WTC11 (cell line): ENCODE measurements around the gene EFHD2.
"Not testable (repeated sequence)": the region's sequence is repeated elsewhere in the genome, so short reads cannot be mapped to it uniquely, and the experiment has no call there.

Experiments
- PRRX2 ChIP-seq: fragments of 250-450 bp; sonication (Bioruptor Pico); IDR thresholded peaks from 2 replicates; pipeline ENCODE4 v1.8.0; 2021; ENCODE audit warnings: mild to moderate bottlenecking
- SP1 ChIP-seq: sonication (generic); formaldehyde crosslinking; conservative IDR thresholded peaks from 2 replicates; pipeline ENCODE4 v1.8.1; 2022; ENCODE audit warnings: missing genetic modification reagents
- TF ChIP-seq, protein P1 (sequence below): fragments of 200-600 bp; IDR thresholded peaks from 2 replicates; pipeline ENCODE4 v1.8.0; 2022; ENCODE audit warnings: antibody characterized with exemption
- TF ChIP-seq, protein P2 (sequence below): sonication (generic); formaldehyde crosslinking; IDR thresholded peaks from 2 replicates; pipeline ENCODE4 v1.8.1; 2022; ENCODE audit warnings: low read depth, missing genetic modification reagents, borderline replicate concordance
- TF ChIP-seq, protein P3 (sequence below): sonication (generic); formaldehyde crosslinking; IDR thresholded peaks from 2 replicates; pipeline ENCODE4 v1.8.0; 2022; ENCODE audit warnings: mild to moderate bottlenecking, missing genetic modification reagents
- TF ChIP-seq, protein P4 (sequence below): sonication (generic); formaldehyde crosslinking; IDR thresholded peaks from 2 replicates; pipeline ENCODE4 v1.8.1; 2022; ENCODE audit warnings: low read depth, mild to moderate bottlenecking, moderate library complexity, missing genetic modification reagents, borderline replicate concordance

DNA sequence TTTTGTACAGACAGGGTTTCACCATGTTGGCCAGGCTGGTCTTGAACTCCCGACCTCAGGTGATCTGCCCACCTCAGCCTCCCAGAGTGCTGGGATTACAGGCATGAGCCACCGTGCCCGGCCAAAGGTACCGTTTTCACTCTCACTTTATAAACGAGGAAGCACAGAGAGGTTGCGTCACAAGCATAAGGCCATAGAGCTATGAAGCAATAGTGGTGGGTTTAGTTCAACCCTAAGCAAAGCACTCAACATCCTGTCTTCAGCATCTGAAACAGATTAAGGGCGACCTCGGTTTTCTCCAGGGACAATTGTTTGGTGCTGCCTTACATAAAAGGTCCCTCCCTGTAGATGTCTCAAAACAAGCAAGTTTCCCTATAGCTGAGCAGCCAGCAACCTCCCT, 25.1 kb downstream of the EFHD2 start:
- TF ChIP-seq, protein P1, sequence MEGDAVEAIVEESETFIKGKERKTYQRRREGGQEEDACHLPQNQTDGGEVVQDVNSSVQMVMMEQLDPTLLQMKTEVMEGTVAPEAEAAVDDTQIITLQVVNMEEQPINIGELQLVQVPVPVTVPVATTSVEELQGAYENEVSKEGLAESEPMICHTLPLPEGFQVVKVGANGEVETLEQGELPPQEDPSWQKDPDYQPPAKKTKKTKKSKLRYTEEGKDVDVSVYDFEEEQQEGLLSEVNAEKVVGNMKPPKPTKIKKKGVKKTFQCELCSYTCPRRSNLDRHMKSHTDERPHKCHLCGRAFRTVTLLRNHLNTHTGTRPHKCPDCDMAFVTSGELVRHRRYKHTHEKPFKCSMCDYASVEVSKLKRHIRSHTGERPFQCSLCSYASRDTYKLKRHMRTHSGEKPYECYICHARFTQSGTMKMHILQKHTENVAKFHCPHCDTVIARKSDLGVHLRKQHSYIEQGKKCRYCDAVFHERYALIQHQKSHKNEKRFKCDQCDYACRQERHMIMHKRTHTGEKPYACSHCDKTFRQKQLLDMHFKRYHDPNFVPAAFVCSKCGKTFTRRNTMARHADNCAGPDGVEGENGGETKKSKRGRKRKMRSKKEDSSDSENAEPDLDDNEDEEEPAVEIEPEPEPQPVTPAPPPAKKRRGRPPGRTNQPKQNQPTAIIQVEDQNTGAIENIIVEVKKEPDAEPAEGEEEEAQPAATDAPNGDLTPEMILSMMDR = not testable (repeated sequence)
- TF ChIP-seq, protein P2, sequence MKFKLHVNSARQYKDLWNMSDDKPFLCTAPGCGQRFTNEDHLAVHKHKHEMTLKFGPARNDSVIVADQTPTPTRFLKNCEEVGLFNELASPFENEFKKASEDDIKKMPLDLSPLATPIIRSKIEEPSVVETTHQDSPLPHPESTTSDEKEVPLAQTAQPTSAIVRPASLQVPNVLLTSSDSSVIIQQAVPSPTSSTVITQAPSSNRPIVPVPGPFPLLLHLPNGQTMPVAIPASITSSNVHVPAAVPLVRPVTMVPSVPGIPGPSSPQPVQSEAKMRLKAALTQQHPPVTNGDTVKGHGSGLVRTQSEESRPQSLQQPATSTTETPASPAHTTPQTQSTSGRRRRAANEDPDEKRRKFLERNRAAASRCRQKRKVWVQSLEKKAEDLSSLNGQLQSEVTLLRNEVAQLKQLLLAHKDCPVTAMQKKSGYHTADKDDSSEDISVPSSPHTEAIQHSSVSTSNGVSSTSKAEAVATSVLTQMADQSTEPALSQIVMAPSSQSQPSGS (CRISPR knock-in tag) = not testable (repeated sequence)
- TF ChIP-seq PRRX2; SP1 (CRISPR knock-in tag): not testable (repeated sequence)
- TF ChIP-seq, protein P3, sequence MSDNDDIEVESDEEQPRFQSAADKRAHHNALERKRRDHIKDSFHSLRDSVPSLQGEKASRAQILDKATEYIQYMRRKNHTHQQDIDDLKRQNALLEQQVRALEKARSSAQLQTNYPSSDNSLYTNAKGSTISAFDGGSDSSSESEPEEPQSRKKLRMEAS (CRISPR knock-in tag) = not testable (repeated sequence)
- TF ChIP-seq, protein P4, sequence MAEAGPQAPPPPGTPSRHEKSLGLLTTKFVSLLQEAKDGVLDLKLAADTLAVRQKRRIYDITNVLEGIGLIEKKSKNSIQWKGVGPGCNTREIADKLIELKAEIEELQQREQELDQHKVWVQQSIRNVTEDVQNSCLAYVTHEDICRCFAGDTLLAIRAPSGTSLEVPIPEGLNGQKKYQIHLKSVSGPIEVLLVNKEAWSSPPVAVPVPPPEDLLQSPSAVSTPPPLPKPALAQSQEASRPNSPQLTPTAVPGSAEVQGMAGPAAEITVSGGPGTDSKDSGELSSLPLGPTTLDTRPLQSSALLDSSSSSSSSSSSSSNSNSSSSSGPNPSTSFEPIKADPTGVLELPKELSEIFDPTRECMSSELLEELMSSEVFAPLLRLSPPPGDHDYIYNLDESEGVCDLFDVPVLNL (CRISPR knock-in tag) = not testable (repeated sequence)
